Measurements from ENCODE around the gene PGBD4.

PGBD4 gene

GRCh38 chr15:34128898-34129297, 27.0 kb downstream of the PGBD4 start:
- Histone ChIP-seq H3K27me3 (ENCODE audit: insufficient read depth, low read length) (no peaks in the 10 kb centered on the region), H3K4me2 (ENCODE audit: low read length) (no peak overlapping the region), H3K4me3 (ENCODE audit: low read depth, low read length, poor library complexity, severe bottlenecking) (no peak overlapping the region), H3K9me2 (ENCODE audit: low read depth, low read length) (no peaks in the 10 kb centered on the region), H3K4me1 (ENCODE audit: insufficient read depth, low read length, severe bottlenecking) (no peaks in the 10 kb centered on the region), H3F3A (ENCODE audit: insufficient read depth, low read length) (no peaks in the 10 kb centered on the region), H3K36me3 (ENCODE audit: insufficient read depth, low read length) (no peaks in the 10 kb centered on the region), H2AFZ (ENCODE audit: low read length) (no peak overlapping the region), H4K20me1 (ENCODE audit: insufficient read depth, low read length) (no peaks in the 10 kb centered on the region), H3K9me3 (ENCODE audit: low read length) (no peaks in the 10 kb centered on the region), H3K79me2 (ENCODE audit: insufficient read depth, low read length) (no peaks in the 10 kb centered on the region), H3K27ac (ENCODE audit: low read depth, low read length, poor library complexity, severe bottlenecking) (no peak overlapping the region), H3K9ac (ENCODE audit: low read length) (no peak overlapping the region)
- no peak for TF ChIP-seq EZH2 (IDR thresholded peaks at IDR 0.05; ENCODE audit: borderline replicate concordance, low read length)
- TF ChIP-seq, protein P1, sequence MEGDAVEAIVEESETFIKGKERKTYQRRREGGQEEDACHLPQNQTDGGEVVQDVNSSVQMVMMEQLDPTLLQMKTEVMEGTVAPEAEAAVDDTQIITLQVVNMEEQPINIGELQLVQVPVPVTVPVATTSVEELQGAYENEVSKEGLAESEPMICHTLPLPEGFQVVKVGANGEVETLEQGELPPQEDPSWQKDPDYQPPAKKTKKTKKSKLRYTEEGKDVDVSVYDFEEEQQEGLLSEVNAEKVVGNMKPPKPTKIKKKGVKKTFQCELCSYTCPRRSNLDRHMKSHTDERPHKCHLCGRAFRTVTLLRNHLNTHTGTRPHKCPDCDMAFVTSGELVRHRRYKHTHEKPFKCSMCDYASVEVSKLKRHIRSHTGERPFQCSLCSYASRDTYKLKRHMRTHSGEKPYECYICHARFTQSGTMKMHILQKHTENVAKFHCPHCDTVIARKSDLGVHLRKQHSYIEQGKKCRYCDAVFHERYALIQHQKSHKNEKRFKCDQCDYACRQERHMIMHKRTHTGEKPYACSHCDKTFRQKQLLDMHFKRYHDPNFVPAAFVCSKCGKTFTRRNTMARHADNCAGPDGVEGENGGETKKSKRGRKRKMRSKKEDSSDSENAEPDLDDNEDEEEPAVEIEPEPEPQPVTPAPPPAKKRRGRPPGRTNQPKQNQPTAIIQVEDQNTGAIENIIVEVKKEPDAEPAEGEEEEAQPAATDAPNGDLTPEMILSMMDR (IDR thresholded peaks at IDR 0.05; ENCODE audit: low read length) = no peak

GRCh38 chr15:34132881-34133280, 31.0 kb downstream of the PGBD4 start:
- Histone ChIP-seq H3K9me2 (ENCODE audit: low read depth, low read length) (no peaks in the 10 kb centered on the region), H3K9ac (ENCODE audit: low read length) (no peak overlapping the region), H3K9me3 (ENCODE audit: low read length) (no peaks in the 10 kb centered on the region), H3K36me3 (ENCODE audit: insufficient read depth, low read length) (no peaks in the 10 kb centered on the region), H3K4me1 (ENCODE audit: insufficient read depth, low read length, severe bottlenecking) (no peaks in the 10 kb centered on the region), H3F3A (ENCODE audit: insufficient read depth, low read length) (no peaks in the 10 kb centered on the region), H3K4me2 (ENCODE audit: low read length) (no peak overlapping the region), H3K27ac (ENCODE audit: low read depth, low read length, poor library complexity, severe bottlenecking) (no peak overlapping the region), H4K20me1 (ENCODE audit: insufficient read depth, low read length) (no peaks in the 10 kb centered on the region), H3K27me3 (ENCODE audit: insufficient read depth, low read length) (no peaks in the 10 kb centered on the region), H2AFZ (ENCODE audit: low read length) (no peak overlapping the region), H3K79me2 (ENCODE audit: insufficient read depth, low read length) (no peaks in the 10 kb centered on the region), H3K4me3 (ENCODE audit: low read depth, low read length, poor library complexity, severe bottlenecking) (no peak overlapping the region)
- TF ChIP-seq, protein P1 (IDR thresholded peaks at IDR 0.05; ENCODE audit: low read length) = no peak
- no peak for TF ChIP-seq EZH2 (IDR thresholded peaks at IDR 0.05; ENCODE audit: borderline replicate concordance, low read length)

DNA sequence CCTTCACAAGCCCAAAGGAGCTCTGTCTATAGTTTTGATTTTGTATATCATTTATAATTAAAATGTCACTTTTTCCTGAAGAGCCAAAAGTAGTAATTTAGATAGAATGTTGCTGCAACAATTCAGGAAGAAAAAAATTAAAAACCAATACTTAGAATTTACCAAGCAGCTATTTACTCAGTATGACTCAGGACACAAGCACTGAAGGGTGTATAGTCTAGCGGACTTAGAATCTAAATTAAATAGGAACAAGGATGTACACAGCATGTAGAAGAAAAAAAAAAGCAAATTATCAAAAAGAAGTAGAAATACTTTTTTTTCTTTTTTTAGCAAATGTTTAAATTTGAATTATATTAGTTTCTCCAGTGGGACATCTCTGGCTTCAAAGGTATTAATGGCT, 31.6 kb downstream of the PGBD4 start:
- Histone ChIP-seq H3K9me3 (ENCODE audit: low read length) (no peaks in the 10 kb centered on the region), H3K4me1 (ENCODE audit: insufficient read depth, low read length, severe bottlenecking) (no peaks in the 10 kb centered on the region), H3F3A (ENCODE audit: insufficient read depth, low read length) (no peaks in the 10 kb centered on the region), H2AFZ (ENCODE audit: low read length) (no peak overlapping the region), H4K20me1 (ENCODE audit: insufficient read depth, low read length) (no peaks in the 10 kb centered on the region), H3K36me3 (ENCODE audit: insufficient read depth, low read length) (no peaks in the 10 kb centered on the region), H3K79me2 (ENCODE audit: insufficient read depth, low read length) (no peaks in the 10 kb centered on the region), H3K27me3 (ENCODE audit: insufficient read depth, low read length) (no peaks in the 10 kb centered on the region), H3K4me3 (ENCODE audit: low read depth, low read length, poor library complexity, severe bottlenecking) (no peak overlapping the region), H3K4me2 (ENCODE audit: low read length) (no peak overlapping the region), H3K9ac (ENCODE audit: low read length) (no peak overlapping the region), H3K27ac (ENCODE audit: low read depth, low read length, poor library complexity, severe bottlenecking) (no peak overlapping the region), H3K9me2 (ENCODE audit: low read depth, low read length) (no peaks in the 10 kb centered on the region)
- no peak for TF ChIP-seq EZH2 (IDR thresholded peaks at IDR 0.05; ENCODE audit: borderline replicate concordance, low read length)
- TF ChIP-seq, protein P1 (IDR thresholded peaks at IDR 0.05; ENCODE audit: low read length) = no peak
